Endodermal cell (in vitro differentiated cells): ENCODE data around the gene SOX1. TPM values are rescaled to one million over a fixed set of nuclear protein-coding genes. Genes with fewer than 3 reads are reported as not detected.
A peak's percentile ranks its signal among the peaks of the same experiment; 100 is the strongest.

ENCODE experiments used
- DNase-seq: peaks from one replicate; pipeline ENCODE4 v3.0.0-alpha.2; 2017
- H3K27ac ChIP-seq: 2 replicates; pipeline ENCODE4 v1.5.1; 2013; ENCODE audit warnings: mild to moderate bottlenecking, low read depth, low read length, moderate library complexity
- H3K27me3 ChIP-seq: 2 replicates; pipeline ENCODE4 v1.6.1; 2013; ENCODE audit warnings: mild to moderate bottlenecking, low read length, moderate library complexity; ENCODE audit not compliant: insufficient read depth, control insufficient read depth, poor library complexity, severe bottlenecking
- H3K36me3 ChIP-seq: 2 replicates; pipeline ENCODE4 v1.7.0; 2013; ENCODE audit warnings: mild to moderate bottlenecking, low read length, moderate library complexity; ENCODE audit not compliant: control insufficient read depth, insufficient read depth
- H3K4me1 ChIP-seq: one replicate; pipeline ENCODE4 v1.7.0; 2013; ENCODE audit warnings: low read length; ENCODE audit not compliant: control insufficient read depth, insufficient read depth
- H3K4me3 ChIP-seq: 2 replicates; pipeline ENCODE4 v1.5.1; 2013; ENCODE audit warnings: mild to moderate bottlenecking, low read length, moderate library complexity
- H3K9ac ChIP-seq: 2 replicates; pipeline ENCODE4 v1.6.1; 2013; ENCODE audit warnings: mild to moderate bottlenecking, low read length, moderate library complexity; ENCODE audit not compliant: poor library complexity, severe bottlenecking; ENCODE audit errors: extremely low read depth
- H3K9me3 ChIP-seq: 2 replicates; pipeline ENCODE4 v1.6.1; 2013; ENCODE audit warnings: mild to moderate bottlenecking, low read length, moderate library complexity; ENCODE audit not compliant: control insufficient read depth
- H3K27ac Mint-ChIP-seq: 2 replicates; pipeline ENCODE4 v1.8.0; 2020; ENCODE audit warnings: mixed read lengths
- H3K27me3 Mint-ChIP-seq: 2 replicates; pipeline ENCODE4 v1.8.0; 2021; ENCODE audit warnings: mild to moderate bottlenecking, mixed read lengths; ENCODE audit not compliant: insufficient read depth
- H3K36me3 Mint-ChIP-seq: 2 replicates; pipeline ENCODE4 v1.8.0; 2020; ENCODE audit warnings: low read depth, mixed read lengths
- H3K4me1 Mint-ChIP-seq: 2 replicates; pipeline ENCODE4 v1.8.0; 2020; ENCODE audit warnings: mixed read lengths
- H3K4me3 Mint-ChIP-seq: 2 replicates; pipeline ENCODE4 v1.8.0; 2020; ENCODE audit warnings: mild to moderate bottlenecking, moderate library complexity, mixed read lengths
- H3K9me3 Mint-ChIP-seq: 2 replicates; pipeline ENCODE4 v1.8.0; 2020; ENCODE audit warnings: mild to moderate bottlenecking, mixed read lengths
- WGBS, 2 experiments: methylation state at CpG; one replicate each; pipeline versions ENCODE4 v1.1.5 to v1.1.7; 2013; ENCODE audit warnings: missing lambda C conversion rate in 2 of 2, mixed read lengths in 1 of 2; ENCODE audit not compliant: insufficient coverage in 1 of 2, insufficient read length in 1 of 2; 5-methylcytosine and 5-hydroxymethylcytosine counted together
- total RNA-seq, 2 donors: library from RNA; stranded (reverse); fragmentation: NEBNext Ultra II Directional in 1 of 2; extraction: Animal tissue kit (Norgen Biotek cat#: 25700) in 1 of 2; gene quantifications; 2 replicates in 1 of 2; 3 replicates in 1 of 2; pipeline ENCODE4 v1.2.1, GENCODE V29; 2021
- TF ChIP-seq, protein P1 (sequence below): fragments of 200-600 bp; sonication (generic); conservative IDR thresholded peaks from 2 replicates; pipeline ENCODE4 v1.5.0; 2021; ENCODE audit warnings: antibody characterized with exemption, mild to moderate bottlenecking

The SOX1 gene
- total RNA-seq, 2 donors from 2014 or later, result not detected

DNA sequence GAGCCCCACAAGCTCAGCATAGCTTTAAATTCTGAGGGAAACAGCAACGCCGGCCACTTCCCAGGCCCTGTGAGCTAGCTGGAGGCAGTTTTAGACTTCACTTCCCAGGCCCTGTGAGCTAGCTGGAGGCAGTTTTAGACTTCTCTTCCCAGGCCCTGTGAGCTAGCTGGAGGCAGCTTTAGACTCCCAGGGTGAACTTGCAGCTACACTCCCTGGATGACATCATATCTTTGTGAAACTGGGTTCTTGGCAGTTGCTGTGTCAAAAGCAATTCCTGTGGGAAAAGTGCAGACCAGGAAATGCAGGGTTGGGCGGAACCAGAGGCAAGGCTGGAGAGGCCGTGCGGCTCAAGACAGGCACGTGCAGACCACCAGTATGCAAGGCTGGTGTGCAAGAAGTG lies 12.7 kb downstream of the SOX1 start:
- Histone ChIP-seq H3K4me3 (no peak overlapping the region), H3K27me3 (peaks cover 81% of the 10 kb centered on the region), H3K27ac (no peak overlapping the region), H3K9me3 (peaks cover 11% of the 10 kb centered on the region), H3K36me3 (no peaks in the 10 kb centered on the region), H3K9ac (no peak overlapping the region), H3K4me1 (no peaks in the 10 kb centered on the region)
- Mint-ChIP-seq H3K4me1 (no peaks in the 10 kb centered on the region), H3K36me3 (no peaks in the 10 kb centered on the region), H3K27ac (no peak overlapping the region), H3K9me3 (peaks cover 17% of the 10 kb centered on the region), H3K4me3 (no peak overlapping the region), H3K27me3 (peaks cover 58% of the 10 kb centered on the region)
- 68 to 78% methylated on average over 6 of the region's 6 CpGs for WGBS, 2 experiments
- TF ChIP-seq, protein P1, sequence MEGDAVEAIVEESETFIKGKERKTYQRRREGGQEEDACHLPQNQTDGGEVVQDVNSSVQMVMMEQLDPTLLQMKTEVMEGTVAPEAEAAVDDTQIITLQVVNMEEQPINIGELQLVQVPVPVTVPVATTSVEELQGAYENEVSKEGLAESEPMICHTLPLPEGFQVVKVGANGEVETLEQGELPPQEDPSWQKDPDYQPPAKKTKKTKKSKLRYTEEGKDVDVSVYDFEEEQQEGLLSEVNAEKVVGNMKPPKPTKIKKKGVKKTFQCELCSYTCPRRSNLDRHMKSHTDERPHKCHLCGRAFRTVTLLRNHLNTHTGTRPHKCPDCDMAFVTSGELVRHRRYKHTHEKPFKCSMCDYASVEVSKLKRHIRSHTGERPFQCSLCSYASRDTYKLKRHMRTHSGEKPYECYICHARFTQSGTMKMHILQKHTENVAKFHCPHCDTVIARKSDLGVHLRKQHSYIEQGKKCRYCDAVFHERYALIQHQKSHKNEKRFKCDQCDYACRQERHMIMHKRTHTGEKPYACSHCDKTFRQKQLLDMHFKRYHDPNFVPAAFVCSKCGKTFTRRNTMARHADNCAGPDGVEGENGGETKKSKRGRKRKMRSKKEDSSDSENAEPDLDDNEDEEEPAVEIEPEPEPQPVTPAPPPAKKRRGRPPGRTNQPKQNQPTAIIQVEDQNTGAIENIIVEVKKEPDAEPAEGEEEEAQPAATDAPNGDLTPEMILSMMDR, result no peak
- peak; percentile 60 for DNase-seq

DNA sequence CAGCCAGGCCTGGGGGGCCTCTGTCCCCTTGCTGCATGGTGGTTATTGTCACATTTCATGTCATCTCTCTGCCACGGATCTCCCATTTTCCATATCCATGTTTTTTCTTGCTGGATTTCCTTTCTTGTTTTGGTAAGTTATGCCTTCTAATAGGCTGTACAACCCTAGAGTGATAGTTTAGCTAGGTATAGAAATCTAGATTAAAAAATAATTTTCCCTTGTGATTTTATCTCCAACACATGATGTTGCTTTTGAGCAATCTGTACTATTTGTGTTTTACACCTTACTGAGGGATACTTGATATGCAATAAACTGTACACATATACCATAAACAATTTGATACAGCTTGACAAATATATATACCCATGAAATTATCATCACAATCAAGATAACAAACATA lies 17.0 kb downstream of the SOX1 start:
- no peak overlapping the region for H3K4me3 ChIP-seq
- DNase-seq, result no peak
- Mint-ChIP-seq H3K36me3 (no peaks in the 10 kb centered on the region), H3K27me3 (peaks cover 65% of the 10 kb centered on the region), H3K4me3 (no peak overlapping the region), H3K27ac (no peak overlapping the region), H3K4me1 (no peaks in the 10 kb centered on the region), H3K9me3 (peaks cover 34% of the 10 kb centered on the region)
- no peaks in the 10 kb centered on the region for H3K4me1 ChIP-seq
- H3K27me3 ChIP-seq, result peaks cover 63% of the 10 kb centered on the region
- peaks cover 15% of the 10 kb centered on the region for H3K9me3 ChIP-seq
- H3K9ac ChIP-seq, result no peak overlapping the region
- WGBS, 2 experiments, result 85% methylated on average over 1 of the region's 1 CpG; no CpG with 5 or more reads in 1 of the 2 experiments
- no peaks in the 10 kb centered on the region for H3K36me3 ChIP-seq
- H3K27ac ChIP-seq, result no peak overlapping the region
- TF ChIP-seq, protein P1, result no peak

DNA sequence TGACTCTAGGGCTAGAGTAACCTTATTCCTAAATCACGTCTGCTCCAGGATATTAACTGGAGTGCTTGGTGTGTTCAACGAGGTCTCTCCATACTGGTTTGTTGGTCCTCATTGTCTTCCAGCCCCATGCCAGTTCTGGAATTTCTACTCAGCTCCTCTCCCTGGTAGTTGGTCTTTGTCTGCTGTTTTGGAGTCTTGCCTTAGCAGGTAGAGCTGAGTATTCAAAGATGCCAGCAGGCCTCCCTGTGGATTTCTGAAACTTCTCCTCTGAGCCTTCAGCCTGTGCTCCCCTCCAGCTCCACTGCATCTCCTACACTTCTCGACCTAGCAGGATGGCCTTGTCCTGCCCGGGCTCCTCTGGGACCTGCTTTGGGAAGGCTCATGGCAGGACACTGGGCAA lies 25.5 kb downstream of the SOX1 start:
- Histone ChIP-seq H3K27ac (no peak overlapping the region), H3K4me3 (no peak overlapping the region), H3K9me3 (no peaks in the 10 kb centered on the region), H3K9ac (no peak overlapping the region), H3K36me3 (no peaks in the 10 kb centered on the region), H3K27me3 (peaks cover 67% of the 10 kb centered on the region), H3K4me1 (no peaks in the 10 kb centered on the region)
- DNase-seq, result no peak
- Mint-ChIP-seq H3K27me3 (peaks cover 67% of the 10 kb centered on the region), H3K4me3 (no peak overlapping the region), H3K27ac (no peak overlapping the region), H3K36me3 (no peaks in the 10 kb centered on the region), H3K4me1 (no peaks in the 10 kb centered on the region), H3K9me3 (no peaks in the 10 kb centered on the region)
- TF ChIP-seq, protein P1, result no peak
- WGBS, 2 experiments, result 38 to 70% methylated on average over 3 to 4 of the region's 4 CpGs
